Measurements from ENCODE around the gene PRIM2.
"Not testable (repeated sequence)": the region's sequence is repeated elsewhere in the genome, so short reads cannot be mapped to it uniquely, and the experiment has no call there.

The PRIM2 gene

DNA sequence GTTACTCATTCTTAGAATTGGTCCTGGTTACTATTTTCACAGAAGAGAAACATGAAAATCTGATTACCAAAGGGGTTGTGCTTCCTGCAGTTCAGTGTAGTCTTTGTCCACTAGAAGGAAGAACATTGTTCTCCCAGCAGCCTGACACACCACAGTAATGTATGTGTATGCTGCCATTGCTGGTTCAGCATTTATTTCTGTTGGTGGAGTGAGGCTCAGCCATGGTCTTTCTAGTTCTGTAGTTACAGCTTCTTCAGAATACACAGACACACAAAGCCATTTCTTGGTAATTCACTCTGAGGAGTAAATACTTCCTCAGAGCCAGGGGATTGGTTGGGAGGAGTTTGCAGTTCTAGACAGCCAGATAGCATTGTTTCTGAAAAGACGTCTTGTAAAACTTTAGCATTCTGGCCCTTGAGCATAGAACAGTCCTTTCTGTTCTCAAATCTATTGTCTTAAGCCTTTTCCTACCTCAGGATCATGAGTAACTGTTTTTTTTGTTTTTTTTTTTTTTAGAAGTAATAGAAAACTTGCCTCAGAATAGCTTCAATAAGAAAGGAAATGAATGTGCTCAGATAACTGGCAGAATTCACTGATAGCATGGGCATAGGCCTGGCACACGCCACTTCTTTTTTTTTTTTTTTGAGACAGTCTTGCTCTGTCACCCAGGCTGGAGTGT is 128.5 kb downstream of the PRIM2 start:
- H3K27ac ChIP-seq (ENCODE audit: low read length); H3K4me2 ChIP-seq (ENCODE audit: low read depth, low read length); H2AFZ ChIP-seq (ENCODE audit: low read length): not testable (repeated sequence)

DNA sequence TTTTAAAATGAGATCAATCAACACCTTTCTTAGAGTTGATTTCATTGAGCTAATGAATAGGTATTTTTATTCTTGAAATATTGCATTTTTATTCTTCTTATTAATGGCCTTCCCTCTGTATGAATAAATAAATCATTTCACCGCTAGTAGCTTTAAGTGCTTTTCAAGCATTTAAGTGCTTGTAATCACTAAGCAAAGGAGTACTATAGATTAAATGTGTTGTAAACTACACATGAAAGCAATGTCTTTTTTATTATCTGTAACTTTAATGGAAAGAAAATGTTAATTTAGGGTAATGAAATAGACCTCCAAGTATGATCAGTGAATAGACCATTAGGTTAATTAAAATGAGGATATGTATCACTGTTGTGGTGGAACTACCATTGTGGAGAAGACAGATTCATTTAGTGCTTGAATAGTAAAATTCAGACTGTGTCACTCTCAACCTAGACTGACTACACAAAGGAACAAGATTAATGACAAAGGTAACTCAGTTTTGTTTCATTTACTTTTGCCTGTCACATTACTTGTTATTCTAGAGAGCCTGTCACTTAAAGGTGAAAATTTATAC is 132.2 kb downstream of the PRIM2 start:
- not testable (repeated sequence) for H3F3A ChIP-seq (ENCODE audit: insufficient read depth, low read length); H3K27ac ChIP-seq (ENCODE audit: low read length); H3K4me3 ChIP-seq (ENCODE audit: low read length); H3K27me3 ChIP-seq (replicated peaks; ENCODE audit: insufficient read depth, low read length); DNase-seq; H3K4me2 ChIP-seq (ENCODE audit: low read depth, low read length); H4K20me1 ChIP-seq (ENCODE audit: insufficient read depth, low read length); H3K9me2 ChIP-seq (replicated peaks; ENCODE audit: insufficient read depth, low read length); H3K36me3 ChIP-seq (replicated peaks; ENCODE audit: insufficient read depth, low read length); H3K9ac ChIP-seq (ENCODE audit: low read length); H3K79me2 ChIP-seq (ENCODE audit: low read length); H3K9me3 ChIP-seq (replicated peaks; ENCODE audit: insufficient read depth, low read length); H2AFZ ChIP-seq (ENCODE audit: low read length); H3K4me1 ChIP-seq (ENCODE audit: low read length)

More for the DNA sequence above, 128.5 kb downstream of the PRIM2 start:
- not testable (repeated sequence) for H4K20me1 ChIP-seq (ENCODE audit: insufficient read depth, low read length); H3K4me3 ChIP-seq (ENCODE audit: low read length); H3F3A ChIP-seq (ENCODE audit: insufficient read depth, low read length); H3K9ac ChIP-seq (ENCODE audit: low read length); DNase-seq; H3K9me3 ChIP-seq (replicated peaks; ENCODE audit: insufficient read depth, low read length); H3K9me2 ChIP-seq (replicated peaks; ENCODE audit: insufficient read depth, low read length); H3K27me3 ChIP-seq (replicated peaks; ENCODE audit: insufficient read depth, low read length); H3K4me1 ChIP-seq (ENCODE audit: low read length); H3K79me2 ChIP-seq (ENCODE audit: low read length); H3K36me3 ChIP-seq (replicated peaks; ENCODE audit: insufficient read depth, low read length)

DNA sequence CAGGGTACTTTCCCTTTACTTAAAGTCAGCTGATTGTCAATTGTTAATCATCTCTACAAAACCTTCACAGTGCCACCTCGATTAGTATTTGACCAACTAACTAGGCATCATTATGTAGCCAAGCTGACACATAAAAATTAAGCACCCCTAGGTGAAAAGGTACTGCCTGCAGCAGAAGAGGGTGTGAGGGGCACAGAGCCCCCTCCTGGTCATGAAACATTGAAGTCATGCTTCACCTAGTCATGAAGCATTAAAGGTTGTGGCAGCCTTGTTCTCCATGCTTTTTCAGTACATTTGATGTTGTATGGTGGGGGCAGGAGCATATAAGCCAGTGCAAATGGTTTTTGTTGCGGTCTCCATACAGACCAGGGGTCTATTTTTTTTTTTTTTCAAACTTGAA is 142.4 kb downstream of the PRIM2 start:
- H3K4me3 ChIP-seq (ENCODE audit: low read length); H3K9me2 ChIP-seq (replicated peaks; ENCODE audit: insufficient read depth, low read length); H3K79me2 ChIP-seq (ENCODE audit: low read length); H3K36me3 ChIP-seq (replicated peaks; ENCODE audit: insufficient read depth, low read length); H3K4me1 ChIP-seq (ENCODE audit: low read length); H3K9ac ChIP-seq (ENCODE audit: low read length); H3K27ac ChIP-seq (ENCODE audit: low read length); H3K27me3 ChIP-seq (replicated peaks; ENCODE audit: insufficient read depth, low read length); DNase-seq; H3F3A ChIP-seq (ENCODE audit: insufficient read depth, low read length); H3K4me2 ChIP-seq (ENCODE audit: low read depth, low read length); H4K20me1 ChIP-seq (ENCODE audit: insufficient read depth, low read length); H3K9me3 ChIP-seq (replicated peaks; ENCODE audit: insufficient read depth, low read length); H2AFZ ChIP-seq (ENCODE audit: low read length): not testable (repeated sequence)

DNA sequence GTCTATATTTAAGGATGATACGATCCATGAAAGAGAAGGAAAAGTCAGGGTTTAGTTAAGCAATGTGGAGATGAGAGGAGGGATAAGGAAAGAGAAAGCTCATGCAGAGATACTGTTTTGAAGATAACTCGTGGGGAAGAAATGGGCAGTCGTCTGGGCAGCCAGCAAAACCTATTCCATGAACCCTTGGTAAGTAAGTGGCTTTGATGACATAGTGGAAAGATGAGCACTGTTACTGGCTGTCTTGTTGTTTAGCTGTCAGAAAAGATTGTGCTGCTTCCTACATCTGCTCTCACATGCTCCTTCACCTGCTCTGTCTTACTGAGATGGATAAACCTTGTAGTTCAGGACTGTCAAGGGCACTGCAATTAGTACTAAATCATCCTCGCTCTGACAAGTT is 143.6 kb downstream of the PRIM2 start:
- H3K9me2 ChIP-seq (replicated peaks; ENCODE audit: insufficient read depth, low read length); H3K9me3 ChIP-seq (replicated peaks; ENCODE audit: insufficient read depth, low read length): not testable (repeated sequence)

DNA sequence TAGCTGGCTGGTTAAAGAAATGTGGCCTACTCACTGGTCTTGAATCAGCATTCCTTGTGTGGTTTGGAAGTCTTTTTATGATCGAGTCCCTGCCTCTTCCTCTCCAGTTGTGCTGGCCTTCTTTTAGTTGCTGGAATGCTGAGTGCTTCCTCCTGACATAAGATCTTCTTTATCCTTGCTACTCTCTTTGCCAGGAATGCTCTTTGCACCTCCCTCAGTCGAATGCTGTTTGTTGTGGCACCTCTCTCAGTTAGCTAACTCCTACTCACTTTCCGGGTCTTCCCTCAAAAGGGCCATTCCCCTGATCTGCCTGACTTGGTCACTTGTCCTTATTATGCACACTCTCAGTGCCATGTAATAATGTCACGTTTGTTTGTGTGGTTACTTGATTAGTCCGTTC is 146.4 kb downstream of the PRIM2 start:
- H3K9me2 ChIP-seq (replicated peaks; ENCODE audit: insufficient read depth, low read length); H3K9me3 ChIP-seq (replicated peaks; ENCODE audit: insufficient read depth, low read length); H3K27ac ChIP-seq (ENCODE audit: low read length); H2AFZ ChIP-seq (ENCODE audit: low read length); H3K4me1 ChIP-seq (ENCODE audit: low read length); H4K20me1 ChIP-seq (ENCODE audit: insufficient read depth, low read length); H3K27me3 ChIP-seq (replicated peaks; ENCODE audit: insufficient read depth, low read length); H3K79me2 ChIP-seq (ENCODE audit: low read length); H3F3A ChIP-seq (ENCODE audit: insufficient read depth, low read length); H3K36me3 ChIP-seq (replicated peaks; ENCODE audit: insufficient read depth, low read length); H3K9ac ChIP-seq (ENCODE audit: low read length); DNase-seq; H3K4me2 ChIP-seq (ENCODE audit: low read depth, low read length); H3K4me3 ChIP-seq (ENCODE audit: low read length): not testable (repeated sequence)

More for the DNA sequence above, 143.6 kb downstream of the PRIM2 start:
- not testable (repeated sequence) for H4K20me1 ChIP-seq (ENCODE audit: insufficient read depth, low read length); H3K4me2 ChIP-seq (ENCODE audit: low read depth, low read length); H3K79me2 ChIP-seq (ENCODE audit: low read length); H3F3A ChIP-seq (ENCODE audit: insufficient read depth, low read length); H3K4me3 ChIP-seq (ENCODE audit: low read length); H2AFZ ChIP-seq (ENCODE audit: low read length); H3K36me3 ChIP-seq (replicated peaks; ENCODE audit: insufficient read depth, low read length); H3K27me3 ChIP-seq (replicated peaks; ENCODE audit: insufficient read depth, low read length); H3K9ac ChIP-seq (ENCODE audit: low read length); H3K27ac ChIP-seq (ENCODE audit: low read length); H3K4me1 ChIP-seq (ENCODE audit: low read length); DNase-seq

DNA sequence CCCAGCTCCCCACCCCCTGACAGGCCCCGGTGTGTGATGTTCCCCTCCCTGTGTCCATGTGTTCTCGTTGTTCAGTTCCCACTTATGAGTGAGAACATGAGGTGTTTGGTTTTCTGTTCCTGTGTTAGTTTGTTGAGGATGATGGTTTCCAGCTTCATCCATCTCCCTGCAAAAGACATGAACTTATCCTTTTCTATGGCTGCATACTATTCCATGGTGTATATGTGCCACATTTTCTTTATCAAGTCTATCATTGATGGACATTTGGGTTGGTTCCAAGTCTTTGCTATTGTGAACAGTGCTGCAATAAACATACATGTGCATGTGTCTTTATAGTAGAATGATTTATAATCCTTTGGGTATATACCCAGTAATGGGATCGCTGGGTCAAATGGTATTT is 148.5 kb downstream of the PRIM2 start:
- not testable (repeated sequence) for H3K27me3 ChIP-seq (replicated peaks; ENCODE audit: insufficient read depth, low read length); H3K4me3 ChIP-seq (ENCODE audit: low read length); H3K27ac ChIP-seq (ENCODE audit: low read length); H2AFZ ChIP-seq (ENCODE audit: low read length); H3K9me3 ChIP-seq (replicated peaks; ENCODE audit: insufficient read depth, low read length); H3K9ac ChIP-seq (ENCODE audit: low read length); H3F3A ChIP-seq (ENCODE audit: insufficient read depth, low read length); H4K20me1 ChIP-seq (ENCODE audit: insufficient read depth, low read length); H3K4me2 ChIP-seq (ENCODE audit: low read depth, low read length); DNase-seq; H3K9me2 ChIP-seq (replicated peaks; ENCODE audit: insufficient read depth, low read length); H3K36me3 ChIP-seq (replicated peaks; ENCODE audit: insufficient read depth, low read length); H3K79me2 ChIP-seq (ENCODE audit: low read length); H3K4me1 ChIP-seq (ENCODE audit: low read length)
